HG02840 (cell line): ENCODE results near the gene MTFMT.
A peak's percentile ranks its signal among the peaks of the same experiment; 100 is the strongest.

Source experiments
- ATAC-seq: cut with Tn5 transposase; IDR thresholded peaks from one replicate; pipeline ENCODE4 v1.9.1; 2021; ENCODE audit warnings: mild to moderate bottlenecking, moderate library complexity, moderate number of reproducible peaks; ENCODE audit not compliant: unreplicated experiment, low FRiP score

Gene MTFMT

GRCh38 chr15:64990168-64990470 lies 39.3 kb downstream of the MTFMT start:
- ATAC-seq, result no peak

- peak; percentile 96 for ATAC-seq
Observed at GRCh38 chr15:64989416-64990167, 39.8 kb downstream of the MTFMT start, which contains the start of gene SPG21. SPG21 (minus strand) TSS chr15:64989914; CDS start chr15:64983569, 6,345 bp downstream.

- no peak for ATAC-seq
Observed at GRCh38 chr15:64987136-64987535, 42.3 kb downstream of the MTFMT start.

GRCh38 chr15:64985366-64986033 lies 43.9 kb downstream of the MTFMT start:
- no peak for ATAC-seq

GRCh38 chr15:64982472-64982871 lies 47.0 kb downstream of the MTFMT start:
- ATAC-seq, result no peak

GRCh38 chr15:64981812-64982431 lies 47.5 kb downstream of the MTFMT start:
- no peak for ATAC-seq

- ATAC-seq, result no peak
Observed at GRCh38 chr15:64979252-64979710, 50.2 kb downstream of the MTFMT start.

- ATAC-seq, result no peak
Observed at GRCh38 chr15:64975390-64975789, 54.0 kb downstream of the MTFMT start.

- no peak for ATAC-seq
Observed at GRCh38 chr15:64970698-64971097, 58.7 kb downstream of the MTFMT start.

GRCh38 chr15:64969401-64969800 lies 60.0 kb downstream of the MTFMT start:
- no peak for ATAC-seq

GRCh38 chr15:64961013-64961412 lies 68.4 kb downstream of the MTFMT start:
- no peak for ATAC-seq

GRCh38 chr15:64960153-64960552 lies 69.3 kb downstream of the MTFMT start:
- no peak for ATAC-seq

- ATAC-seq, result no peak
Observed at GRCh38 chr15:64959128-64959527, 70.3 kb downstream of the MTFMT start.

- no peak for ATAC-seq
Observed at GRCh38 chr15:64954395-64954794, 75.0 kb downstream of the MTFMT start.

- no peak for ATAC-seq
Observed at GRCh38 chr15:64951777-64952418, 77.5 kb downstream of the MTFMT start.
